ENCODE results near the gene PELI3.
"Not testable (repeated sequence)": the region's sequence is repeated elsewhere in the genome, so short reads cannot be mapped to it uniquely, and the experiment has no call there.

Gene PELI3

GRCh38 chr11:66448523-66448922 is 18.2 kb upstream of the PELI3 start:
- no peak for DNase-seq

GRCh38 chr11:66450560-66450959 is 16.1 kb upstream of the PELI3 start:
- no peak for DNase-seq

GRCh38 chr11:66451663-66452062 is 15.0 kb upstream of the PELI3 start:
- no peak for DNase-seq

GRCh38 chr11:66454247-66454646 is 12.5 kb upstream of the PELI3 start:
- DNase-seq: no peak

- no peak for DNase-seq
Measured at GRCh38 chr11:66454828-66455227, 11.9 kb upstream of the PELI3 start.

- DNase-seq: no peak
Measured at GRCh38 chr11:66457826-66458225, 8.9 kb upstream of the PELI3 start.

- no peak for DNase-seq
Measured at GRCh38 chr11:66459138-66459778, 7.4 kb upstream of the PELI3 start.

GRCh38 chr11:66462010-66462409 is 4.7 kb upstream of the PELI3 start:
- DNase-seq: no peak

- no peak for DNase-seq
Measured at GRCh38 chr11:66462911-66463310, 3.8 kb upstream of the PELI3 start.

- not testable (repeated sequence) for DNase-seq
Measured at GRCh38 chr11:66464116-66464515, 2.6 kb upstream of the PELI3 start.

GRCh38 chr11:66464916-66465315 is 1.8 kb upstream of the PELI3 start:
- no peak for DNase-seq

GRCh38 chr11:66465373-66466224 is 1.1 kb upstream of the PELI3 start:
- DNase-seq: no peak

- peak; percentile 46 for DNase-seq
Measured at GRCh38 chr11:66467034-66467659, 442 bp downstream of the PELI3 start.

GRCh38 chr11:66467756-66468155 is 1.1 kb downstream of the PELI3 start:
- peak; percentile 45 for DNase-seq

GRCh38 chr11:66468691-66469090 is 2.0 kb downstream of the PELI3 start:
- no peak for DNase-seq

GRCh38 chr11:66469441-66469840 is 2.7 kb downstream of the PELI3 start:
- DNase-seq: no peak

GRCh38 chr11:66470015-66470414 is 3.3 kb downstream of the PELI3 start:
- DNase-seq: no peak

- no peak for DNase-seq
Measured at GRCh38 chr11:66471142-66471541, 4.4 kb downstream of the PELI3 start.

GRCh38 chr11:66472054-66472453 is 5.3 kb downstream of the PELI3 start:
- no peak for DNase-seq

GRCh38 chr11:66473167-66473566 is 6.5 kb downstream of the PELI3 start:
- no peak for DNase-seq

GRCh38 chr11:66473608-66474515 is 7.2 kb downstream of the PELI3 start:
- DNase-seq: no peak

GRCh38 chr11:66475349-66476172 is 8.9 kb downstream of the PELI3 start:
- peak; percentile 15 for DNase-seq
